OCI-LY7 (cell line): Measurements from ENCODE around the gene AGMO. TPM values are rescaled to one million over a fixed set of nuclear protein-coding genes. Genes with fewer than 3 reads are reported as not detected.

Experiments
- BruUV-seq: library from RNA; stranded (reverse); fragments of 400-500 nt; replicated peaks from 2 replicates; lab custom pipeline; 2021; lab: Mats Ljungman, UMichigan
- CTCF ChIA-PET: fragments of 300-600 bp; sonication (Branson Sonifier 250); formaldehyde crosslinking; loops from one replicate; lab custom pipeline; 2022; ENCODE audit warnings: antibody characterized with exemption; ENCODE audit not compliant: unreplicated experiment; lab: Charles Lee
- POLR2A ChIA-PET: fragments of 300-600 bp; sonication (Branson Sonifier 250); formaldehyde crosslinking; loops from one replicate; lab custom pipeline; 2022; ENCODE audit warnings: antibody characterized with exemption; lab: Charles Lee
- DNase-seq: peaks from one replicate; pipeline ENCODE4 v3.0.0-alpha.2; 2015; ENCODE audit warnings: low spot score
- H2AFZ ChIP-seq: fragments of 200-600 bp; sonication (generic), shearing (Covaris generic); 2 replicates; pipeline ENCODE4 v1.6.1; 2014; ENCODE audit warnings: mild to moderate bottlenecking, antibody characterized with exemption, low read length, moderate library complexity
- H3K27ac ChIP-seq: fragments of 200-600 bp; sonication (generic); 2 replicates; pipeline ENCODE4 v1.5.1; 2014; ENCODE audit warnings: mixed run types, low read depth, mild to moderate bottlenecking, moderate library complexity, low read length, inconsistent platforms; ENCODE audit not compliant: poor library complexity, severe bottlenecking
- H3K36me3 ChIP-seq: fragments of 200-600 bp; sonication (generic); 2 replicates; pipeline ENCODE4 v1.6.1; 2014; ENCODE audit warnings: mild to moderate bottlenecking, antibody characterized with exemption, low read length, moderate library complexity, mixed read lengths; ENCODE audit not compliant: insufficient read depth
- H3K4me1 ChIP-seq: fragments of 200-600 bp; sonication (generic); 2 replicates; pipeline ENCODE4 v1.5.1; 2014; ENCODE audit warnings: mild to moderate bottlenecking, low read length; ENCODE audit not compliant: insufficient read depth, poor library complexity, severe bottlenecking
- H3K4me2 ChIP-seq: fragments of 200-600 bp; sonication (generic); 2 replicates; pipeline ENCODE4 v1.6.1; 2014; ENCODE audit warnings: mild to moderate bottlenecking, low read length
- H3K4me3 ChIP-seq: fragments of 200-600 bp; sonication (generic); 2 replicates; pipeline ENCODE4 v1.5.1; 2014; ENCODE audit warnings: mild to moderate bottlenecking, low read depth, low read length; ENCODE audit not compliant: poor library complexity, severe bottlenecking
- H3K79me2 ChIP-seq: fragments of 200-600 bp; sonication (generic); 2 replicates; pipeline ENCODE4 v1.6.1; 2016; ENCODE audit warnings: low read depth, mild to moderate bottlenecking, low read length, moderate library complexity, mixed read lengths; ENCODE audit not compliant: insufficient read depth
- H3K9me2 ChIP-seq: fragments of 200-600 bp; sonication (generic); 2 replicates; pipeline ENCODE4 v1.6.1; 2016; ENCODE audit warnings: mild to moderate bottlenecking, low read length, mixed read lengths; ENCODE audit not compliant: insufficient read depth
- H3K9me3 ChIP-seq: fragments of 200-600 bp; sonication (generic); 2 replicates; pipeline ENCODE4 v1.6.1; 2014; ENCODE audit warnings: mild to moderate bottlenecking, mixed run types, low read length, mixed read lengths
- H4K20me1 ChIP-seq: fragments of 200-600 bp; sonication (generic); 2 replicates; pipeline ENCODE4 v1.6.1; 2014; ENCODE audit warnings: mild to moderate bottlenecking, antibody characterized with exemption, low read length, moderate library complexity, mixed read lengths; ENCODE audit not compliant: insufficient read depth
- CTCF ChIP-seq: fragments of 200-600 bp; sonication (generic); conservative IDR thresholded peaks from 2 replicates; pipeline ENCODE4 v1.5.1; 2014; ENCODE audit warnings: mild to moderate bottlenecking, antibody characterized with exemption, low read length, moderate library complexity, mixed read lengths
- EZH2phosphoT487 ChIP-seq: fragments of 200-600 bp; sonication (generic); IDR thresholded peaks from 2 replicates; pipeline ENCODE4 v1.6.1; 2018; ENCODE audit warnings: low read depth, borderline replicate concordance, mild to moderate bottlenecking, mixed run types, antibody characterized with exemption, low read length, moderate library complexity, mixed read lengths
- intact Hi-C: fragments of 100-400 bp; cut with micrococcal nuclease; formaldehyde crosslinking; loops from one replicate; pipeline ENCODE4 v1.10.0; 2022; ENCODE audit not compliant: unreplicated experiment
- total RNA-seq, 2 experiments: library from RNA; depleted of rRNA in 1 of 2; stranded (reverse); fragments of >200 nt in 1 of 2; shearing (Covaris generic) in 1 of 2; gene quantifications; 2 replicates each; pipeline ENCODE4 v1.2.3, GENCODE V29; 2014 to 2022

AGMO gene
- total RNA-seq, 2 experiments from 2014 or later: not detected

GRCh38 chr7:15581352-15581951 lies 19.6 kb upstream of the AGMO start:
- H4K20me1 ChIP-seq: no peaks in the 10 kb centered on the region
- intact Hi-C loops: no loop called here
- H3K9me3 ChIP-seq: 0 out of 2 replicates have a peak, but pooled peaks cover 5% of the 10 kb centered on the region
- ChIA-PET POLR2A (interaction anchor here (0.6 kb wide), 1 partner anchor 18 kb away, joined by 4 read pairs; no protein-coding TSS in a partner anchor), CTCF (no interaction called here)
- no peaks in the 10 kb centered on the region for H3K79me2 ChIP-seq
- H3K4me1 ChIP-seq: no peaks in the 10 kb centered on the region
- no peak overlapping the region for H3K4me2 ChIP-seq
- TF ChIP-seq CTCF (no peak), EZH2phosphoT487 (no peak)
- DNase-seq: no peak
- H3K36me3 ChIP-seq: no peaks in the 10 kb centered on the region
- no TSS peak for BruUV-seq
- H3K9me2 ChIP-seq: no peaks in the 10 kb centered on the region
- no peak overlapping the region for H3K27ac ChIP-seq
- no peak overlapping the region for H2AFZ ChIP-seq
- no peak overlapping the region for H3K4me3 ChIP-seq

GRCh38 chr7:15580604-15581351 lies 19.0 kb upstream of the AGMO start:
- no peaks in the 10 kb centered on the region for H3K9me2 ChIP-seq
- intact Hi-C loops: no loop called here
- ChIA-PET POLR2A (interaction anchor here (0.6 to 1.1 kb wide), 3 partner anchors 17 to 1613 kb away, joined by 3 to 4 read pairs (median 3); no protein-coding TSS in a partner anchor), CTCF (no interaction called here)
- no peak for DNase-seq
- no peak overlapping the region for H3K4me2 ChIP-seq
- H3K4me3 ChIP-seq: no peak overlapping the region
- 0 out of 2 replicates have a peak, but pooled peaks cover 5% of the 10 kb centered on the region for H3K9me3 ChIP-seq
- no peak overlapping the region for H2AFZ ChIP-seq
- no peaks in the 10 kb centered on the region for H4K20me1 ChIP-seq
- TF ChIP-seq EZH2phosphoT487 (no peak), CTCF (no peak)
- no peaks in the 10 kb centered on the region for H3K79me2 ChIP-seq
- H3K36me3 ChIP-seq: no peaks in the 10 kb centered on the region
- BruUV-seq: no TSS peak
- H3K4me1 ChIP-seq: no peaks in the 10 kb centered on the region
- no peak overlapping the region for H3K27ac ChIP-seq

GRCh38 chr7:15577600-15577999 lies 15.8 kb upstream of the AGMO start:
- Histone ChIP-seq H3K36me3 (no peaks in the 10 kb centered on the region), H3K4me2 (no peak overlapping the region), H3K4me3 (no peak overlapping the region), H3K79me2 (no peaks in the 10 kb centered on the region), H3K9me3 (no peaks in the 10 kb centered on the region), H3K9me2 (no peaks in the 10 kb centered on the region), H3K4me1 (no peaks in the 10 kb centered on the region), H4K20me1 (no peaks in the 10 kb centered on the region), H3K27ac (no peak overlapping the region), H2AFZ (no peak overlapping the region)
- no TSS peak for BruUV-seq
- intact Hi-C loops: no loop called here
- CTCF ChIA-PET: no interaction called here
- POLR2A ChIA-PET: no interaction called here
- TF ChIP-seq EZH2phosphoT487: no peak
- no peak for TF ChIP-seq CTCF
- no peak for DNase-seq
